Stomach (tissue), 9 donors: Measurements from ENCODE around the gene EGR2. TPM values are rescaled to one million over a fixed set of nuclear protein-coding genes. Genes with fewer than 3 reads are reported as not detected.
"Not testable (repeated sequence)": the region's sequence is repeated elsewhere in the genome, so short reads cannot be mapped to it uniquely, and the experiment has no call there.

Experiments used
- DNase-seq, 2 donors: peaks; one replicate each; pipeline versions ENCODE4 v3.0.0 to v3.0.0-alpha.2; 2013 to 2019
- H3K27ac ChIP-seq, 5 donors: fragments of 200-600 bp in 4 of 5; sonication (generic) in 4 of 5; one replicate each; pipeline ENCODE4 v1.5.1; 2013 to 2019; ENCODE audit warnings: mild to moderate bottlenecking in 1 of 5, moderate library complexity in 1 of 5
- H3K27me3 ChIP-seq, 3 donors: fragments of 200-600 bp; sonication (generic); one replicate each; pipeline ENCODE4 v1.5.1; 2017 to 2019; ENCODE audit warnings: mixed run types in 1 of 3
- H3K36me3 ChIP-seq, 4 donors: fragments of 200-600 bp; sonication (generic); 1 replicate in 3 of 4; 2 replicates in 1 of 4; pipeline ENCODE4 v1.5.1; 2016 to 2019
- H3K4me1 ChIP-seq, 4 donors: fragments of 200-600 bp; sonication (generic); one replicate each; pipeline ENCODE4 v1.5.1; 2016 to 2019
- H3K4me3 ChIP-seq, 4 donors: fragments of 200-600 bp; sonication (generic) in 3 of 4; one replicate each; pipeline ENCODE4 v1.5.1; 2016 to 2019; ENCODE audit warnings: mild to moderate bottlenecking in 1 of 4
- H3K9me3 ChIP-seq, 4 donors: fragments of 200-600 bp; sonication (generic); one replicate each; pipeline ENCODE4 v1.5.1; 2016 to 2019
- CTCF ChIP-seq, 7 experiments: fragments of 450-650 bp in 4 of 7; fragments of 200-600 bp in 3 of 7; sonication (generic) in 3 of 7; IDR thresholded peaks; one replicate each; pipeline ENCODE4 v1.5.1; 2016 to 2019; ENCODE audit warnings: antibody characterized with exemption in 7 of 7, control low read depth in 2 of 7, mild to moderate bottlenecking in 1 of 7
- EP300 ChIP-seq: sonication (generic); formaldehyde crosslinking; IDR thresholded peaks from one replicate; pipeline ENCODE4 v1.6.1; 2017; ENCODE audit warnings: antibody characterized with exemption
- POLR2A ChIP-seq, 4 donors: fragments of 450-650 bp; IDR thresholded peaks; one replicate each; pipeline ENCODE4 v1.6.1; 2016; ENCODE audit warnings: antibody characterized with exemption in 4 of 4, control low read depth in 2 of 4, mild to moderate bottlenecking in 1 of 4, moderate library complexity in 1 of 4
- POLR2AphosphoS5 ChIP-seq, 3 donors: sonication (generic); formaldehyde crosslinking; IDR thresholded peaks; one replicate each; pipeline ENCODE4 v1.6.1; 2016; ENCODE audit warnings: antibody characterized with exemption in 3 of 3
- WGBS, 5 donors: extraction: QIAGEN DNeasy Blood & Tissue Kit in 3 of 5; methylation state at CpG; one replicate each; pipeline versions ENCODE4 v1.1.5 to v1.1.7; 2013 to 2018; 5-methylcytosine and 5-hydroxymethylcytosine counted together
- intact Hi-C: fragments of 100-400 bp; cut with DNase I; formaldehyde crosslinking; loops from one replicate; pipeline ENCODE4 v1.15.1; 2023; ENCODE audit warnings: low total_unique reads
- polyA plus RNA-seq, 3 donors: library from polyadenylated mRNA; stranded (reverse); fragments of 200-250 nt; gene quantifications; one replicate each; pipeline ENCODE4 v1.2.3, GENCODE V29; 2013
- total RNA-seq, 5 donors: library from RNA; depleted of rRNA; stranded (reverse); fragments of >200 nt; gene quantifications; one replicate each; pipeline versions ENCODE4 v1.1.0 to v1.2.3, GENCODE V29; 2014 to 2016
- donor health status: healthy with polysubstance abuse.
- donor health status: Bipolar disorder and iron deficiency.
- donor health status: healthy.

EGR2 gene
- total and polyA plus RNA-seq, 8 donors, result 0.46 to 5.8 (median 1.2) TPM; not detected in 3

DNA sequence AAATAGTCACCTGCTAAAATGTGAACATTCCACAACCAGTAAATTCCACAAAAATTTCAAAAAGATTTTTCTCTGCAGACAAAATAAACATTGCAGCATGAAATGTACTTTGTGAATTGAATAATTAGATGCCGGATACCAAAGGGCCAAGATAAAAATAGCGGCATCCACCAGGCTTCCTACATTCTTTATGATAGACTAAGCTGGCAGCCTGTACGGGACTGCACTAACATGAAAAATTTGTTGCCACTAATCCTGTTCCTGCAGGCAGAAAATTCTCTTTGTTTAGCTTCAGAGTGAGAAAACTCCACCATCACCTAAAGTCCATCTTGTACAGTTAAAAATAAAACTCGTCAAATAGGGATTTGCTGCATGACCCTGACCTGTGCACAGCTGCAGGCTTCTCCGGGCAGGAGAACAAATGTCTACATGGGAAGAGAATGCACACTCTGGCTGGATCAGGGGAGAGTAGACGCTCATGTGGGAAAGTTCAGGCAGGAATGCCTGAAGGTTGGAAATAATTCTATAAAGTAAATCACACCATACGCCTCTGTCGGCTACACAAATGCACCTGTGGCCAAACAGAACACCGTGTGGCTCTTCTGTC lies 27.2 kb downstream of the EGR2 start:
- peaks cover 0 to 8% (median 4%) of the 10 kb centered on the region in 4 donors for H3K4me1 ChIP-seq
- 46 to 65% (median 60%) methylated on average over 9 of the region's 9 CpGs for WGBS, 5 donors
- no peak for DNase-seq
- H3K4me3 ChIP-seq, result no peak overlapping the region
- H3K9me3 ChIP-seq, result peaks cover 0 to 17% (median 6%) of the 10 kb centered on the region in 4 donors
- no peak overlapping the region for H3K27ac ChIP-seq
- H3K27me3 ChIP-seq, result no peaks in the 10 kb centered on the region
- intact Hi-C loops, result no loop called here
- no peaks in the 10 kb centered on the region for H3K36me3 ChIP-seq
- no peak for TF ChIP-seq POLR2AphosphoS5 (IDR thresholded peaks at IDR 0.05)
- TF ChIP-seq POLR2A (IDR thresholded peaks at IDR 0.05), result no peak
- no peak for TF ChIP-seq CTCF (IDR thresholded peaks at IDR 0.05)

DNA sequence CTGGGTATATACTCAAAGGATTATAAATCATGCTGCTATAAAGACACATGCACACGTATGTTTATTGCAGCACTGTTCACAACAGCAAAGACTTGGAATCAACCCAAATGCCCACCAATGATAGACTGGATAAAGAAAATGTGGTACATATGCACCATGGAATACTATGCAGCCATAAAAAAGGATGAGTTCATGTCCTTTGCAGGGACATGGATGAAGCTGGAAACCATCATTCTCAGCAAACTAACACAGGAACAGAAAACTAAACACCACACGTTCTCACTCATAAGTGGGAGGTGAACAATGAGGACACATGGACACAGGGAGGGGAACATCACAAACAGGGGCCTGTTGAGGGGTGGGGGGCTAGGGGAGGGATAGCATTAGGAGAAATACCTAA lies 27.9 kb downstream of the EGR2 start:
- peaks cover 0 to 17% (median 6%) of the 10 kb centered on the region in 4 donors for H3K9me3 ChIP-seq
- DNase-seq, intact Hi-C loops, H3K36me3 ChIP-seq, H3K4me3 ChIP-seq, H3K27me3 ChIP-seq, H3K4me1 ChIP-seq, H3K27ac ChIP-seq: not testable (repeated sequence)
- WGBS, 5 donors, result 82 to 89% (median 86%) methylated on average over 2 of the region's 2 CpGs

- H3K27ac ChIP-seq, H3K36me3 ChIP-seq, H3K4me1 ChIP-seq, H3K27me3 ChIP-seq, DNase-seq, intact Hi-C loops, H3K4me3 ChIP-seq: not testable (repeated sequence)
- WGBS, 5 donors, result 84 to 92% (median 89%) methylated on average over 3 of the region's 3 CpGs
- peaks cover 0 to 17% (median 6%) of the 10 kb centered on the region in 4 donors for H3K9me3 ChIP-seq
These were observed 31.6 kb downstream of the EGR2 start for GRCh38 chr10:62784537-62784936.

- H3K4me1 ChIP-seq, result no peaks in the 10 kb centered on the region
- 74 to 84% (median 76%) methylated on average over 5 of the region's 5 CpGs for WGBS, 5 donors
- DNase-seq, result peak; percentile 49 to 57
These were observed 36.5 kb downstream of the EGR2 start for GRCh38 chr10:62779487-62780248.

GRCh38 chr10:62778125-62778524 lies 38.0 kb downstream of the EGR2 start:
- intact Hi-C loops, result no loop called here
- no peak for DNase-seq
- H3K27me3 ChIP-seq, result peaks cover 0 to 14% (median 0%) of the 10 kb centered on the region in 3 donors
- WGBS, 5 donors, result 85 to 93% (median 90%) methylated on average over 2 of the region's 2 CpGs
- H3K4me1 ChIP-seq, result no peaks in the 10 kb centered on the region
- no peak overlapping the region for H3K27ac ChIP-seq
- no peak for TF ChIP-seq POLR2AphosphoS5 (IDR thresholded peaks at IDR 0.05)
- no peak for TF ChIP-seq EP300
- no peak for TF ChIP-seq CTCF (IDR thresholded peaks at IDR 0.05)
- no peak for TF ChIP-seq POLR2A (IDR thresholded peaks at IDR 0.05)
- no peaks in the 10 kb centered on the region for H3K9me3 ChIP-seq
- H3K4me3 ChIP-seq, result no peak overlapping the region
- no peaks in the 10 kb centered on the region for H3K36me3 ChIP-seq

More at GRCh38 chr10:62779487-62780248, 36.5 kb downstream of the EGR2 start:
- Histone ChIP-seq H3K27ac (no peak overlapping the region), H3K36me3 (no peaks in the 10 kb centered on the region), H3K27me3 (peaks cover 0 to 14% (median 0%) of the 10 kb centered on the region in 3 donors), H3K9me3 (peaks cover 0 to under 1% (median 0%) of the 10 kb centered on the region in 4 donors), H3K4me3 (no peak overlapping the region)
- TF ChIP-seq EP300 (no peak), POLR2AphosphoS5 (IDR thresholded peaks at IDR 0.05) (no peak), CTCF (IDR thresholded peaks at IDR 0.05) (no peak), POLR2A (IDR thresholded peaks at IDR 0.05) (no peak)
- intact Hi-C loops, result no loop called here
